Measurements from ENCODE around the gene WDR4. TPM values are rescaled to one million over a fixed set of nuclear protein-coding genes. Genes with fewer than 3 reads are reported as not detected.

The WDR4 gene
- total and polyA plus RNA-seq, 2 of the 13 experiments (the other 11 are each of a cell fraction or from before 2014, with no cell fraction given), result 11.3 to 14.4 TPM

DNA sequence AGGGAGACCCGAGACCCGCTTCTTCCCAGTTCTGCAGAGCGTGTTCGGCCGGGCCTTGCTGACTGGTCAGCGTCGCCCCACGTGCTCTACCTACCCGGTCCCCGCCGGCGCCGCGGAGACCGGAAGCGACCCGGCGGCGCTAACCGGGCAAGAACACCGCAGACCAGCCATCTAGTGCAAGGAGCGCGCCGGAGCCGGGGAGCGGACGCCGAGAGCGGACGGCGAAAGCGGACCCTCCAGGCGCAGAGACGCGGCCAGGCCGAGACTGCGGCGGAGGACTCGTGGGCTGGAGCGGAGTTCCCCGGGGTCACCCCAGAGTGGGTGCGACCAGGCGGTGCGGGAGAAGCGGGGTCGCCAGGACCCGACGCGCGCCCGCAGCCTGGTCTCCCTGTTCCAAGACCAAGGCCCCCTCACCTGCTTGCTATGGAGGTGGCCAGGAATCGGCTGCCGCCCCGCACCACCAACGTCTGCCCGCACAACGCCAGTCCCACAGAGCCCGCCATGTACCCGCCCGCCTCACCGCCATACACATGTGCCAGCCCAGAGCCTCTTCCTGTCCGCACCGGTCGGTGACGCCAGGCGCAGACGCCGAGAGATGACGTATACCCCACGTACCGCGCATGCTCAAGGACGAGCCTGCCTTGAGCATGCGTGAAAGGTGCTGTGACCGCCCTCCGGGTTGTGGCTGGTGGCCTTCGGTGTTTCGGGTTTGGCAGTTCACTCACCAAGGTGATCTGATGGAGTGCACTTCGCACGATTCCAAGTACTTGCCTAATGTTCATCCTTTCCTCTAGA is at the start of gene WDR4 (continued):
- TF ChIP-seq SOX13 (IDR thresholded peaks at IDR 0.05) (0 out of 2 replicates have a peak, but pooled peaks have one; percentile 21), SOX13 (CRISPR knock-in tag; conservative IDR thresholded peaks at IDR 0.05 in 1 of 2, IDR thresholded peaks at IDR 0.05 in 1 of 2) (no peak), NFKBIZ (CRISPR knock-in tag; IDR thresholded peaks at IDR 0.05) (no peak), ELF1 (CRISPR knock-in tag; IDR thresholded peaks at IDR 0.05) (peak; percentile 92), ELF4 (CRISPR knock-in tag; IDR thresholded peaks at IDR 0.05; ENCODE audit: borderline replicate concordance) (peak; percentile 72; the same call in 1 of the 2 replicates), GATA4 (IDR thresholded peaks at IDR 0.05; ENCODE audit: borderline replicate concordance, low read depth) (0 out of 2 replicates have a peak, but pooled peaks have one; percentile 57), ZNF775 (CRISPR knock-in tag; IDR thresholded peaks at IDR 0.05; ENCODE audit: borderline replicate concordance) (peak; percentile 85; the same call in 1 of the 2 replicates), ATF7 (IDR thresholded peaks at IDR 0.05) (peak; percentile 86), ATF7 (CRISPR knock-in tag; IDR thresholded peaks at IDR 0.05) (peak; percentile 75; the same call in 1 of the 2 replicates), ZFY (CRISPR knock-in tag; IDR thresholded peaks at IDR 0.05) (peak; percentile 68), ZNF879 (CRISPR knock-in tag; IDR thresholded peaks at IDR 0.05) (no peak), CBX1 (IDR thresholded peaks at IDR 0.05; ENCODE audit: low read depth) (peak; percentile 41), ZNF782 (CRISPR knock-in tag; IDR thresholded peaks at IDR 0.05; ENCODE audit: borderline replicate concordance) (peak; percentile 89), ZNF333 (CRISPR knock-in tag; IDR thresholded peaks at IDR 0.05; ENCODE audit: borderline replicate concordance) (peak; percentile 32; the same call in 1 of the 2 replicates), ZNF160 (CRISPR knock-in tag; IDR thresholded peaks at IDR 0.05) (no peak), MLLT10 (CRISPR knock-in tag; IDR thresholded peaks at IDR 0.05) (peak; percentile 56; the same call in 1 of the 2 replicates), TCF7L2 (IDR thresholded peaks at IDR 0.05; ENCODE audit: low read depth, low read length) (no peak), ZNF124 (CRISPR knock-in tag; IDR thresholded peaks at IDR 0.05) (peak; percentile 41), MEF2D (CRISPR knock-in tag; IDR thresholded peaks at IDR 0.05) (no peak), PAF1 (CRISPR knock-in tag; IDR thresholded peaks at IDR 0.05) (no peak)
- TF ChIP-seq, protein P1, sequence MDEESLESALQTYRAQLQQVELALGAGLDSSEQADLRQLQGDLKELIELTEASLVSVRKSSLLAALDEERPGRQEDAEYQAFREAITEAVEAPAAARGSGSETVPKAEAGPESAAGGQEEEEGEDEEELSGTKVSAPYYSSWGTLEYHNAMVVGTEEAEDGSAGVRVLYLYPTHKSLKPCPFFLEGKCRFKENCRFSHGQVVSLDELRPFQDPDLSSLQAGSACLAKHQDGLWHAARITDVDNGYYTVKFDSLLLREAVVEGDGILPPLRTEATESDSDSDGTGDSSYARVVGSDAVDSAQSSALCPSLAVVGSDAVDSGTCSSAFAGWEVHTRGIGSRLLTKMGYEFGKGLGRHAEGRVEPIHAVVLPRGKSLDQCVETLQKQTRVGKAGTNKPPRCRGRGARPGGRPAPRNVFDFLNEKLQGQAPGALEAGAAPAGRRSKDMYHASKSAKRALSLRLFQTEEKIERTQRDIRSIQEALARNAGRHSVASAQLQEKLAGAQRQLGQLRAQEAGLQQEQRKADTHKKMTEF (CRISPR knock-in tag; IDR thresholded peaks at IDR 0.05), result peak; percentile 81; the same call in 1 of the 2 replicates
- TF ChIP-seq, protein P2, sequence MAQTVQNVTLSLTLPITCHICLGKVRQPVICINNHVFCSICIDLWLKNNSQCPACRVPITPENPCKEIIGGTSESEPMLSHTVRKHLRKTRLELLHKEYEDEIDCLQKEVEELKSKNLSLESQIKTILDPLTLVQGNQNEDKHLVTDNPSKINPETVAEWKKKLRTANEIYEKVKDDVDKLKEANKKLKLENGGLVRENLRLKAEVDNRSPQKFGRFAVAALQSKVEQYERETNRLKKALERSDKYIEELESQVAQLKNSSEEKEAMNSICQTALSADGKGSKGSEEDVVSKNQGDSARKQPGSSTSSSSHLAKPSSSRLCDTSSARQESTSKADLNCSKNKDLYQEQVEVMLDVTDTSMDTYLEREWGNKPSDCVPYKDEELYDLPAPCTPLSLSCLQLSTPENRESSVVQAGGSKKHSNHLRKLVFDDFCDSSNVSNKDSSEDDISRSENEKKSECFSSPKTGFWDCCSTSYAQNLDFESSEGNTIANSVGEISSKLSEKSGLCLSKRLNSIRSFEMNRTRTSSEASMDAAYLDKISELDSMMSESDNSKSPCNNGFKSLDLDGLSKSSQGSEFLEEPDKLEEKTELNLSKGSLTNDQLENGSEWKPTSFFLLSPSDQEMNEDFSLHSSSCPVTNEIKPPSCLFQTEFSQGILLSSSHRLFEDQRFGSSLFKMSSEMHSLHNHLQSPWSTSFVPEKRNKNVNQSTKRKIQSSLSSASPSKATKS (CRISPR knock-in tag; IDR thresholded peaks at IDR 0.05), result 0 out of 2 replicates have a peak, but pooled peaks have one; percentile 45
- TF ChIP-seq, protein P3, sequence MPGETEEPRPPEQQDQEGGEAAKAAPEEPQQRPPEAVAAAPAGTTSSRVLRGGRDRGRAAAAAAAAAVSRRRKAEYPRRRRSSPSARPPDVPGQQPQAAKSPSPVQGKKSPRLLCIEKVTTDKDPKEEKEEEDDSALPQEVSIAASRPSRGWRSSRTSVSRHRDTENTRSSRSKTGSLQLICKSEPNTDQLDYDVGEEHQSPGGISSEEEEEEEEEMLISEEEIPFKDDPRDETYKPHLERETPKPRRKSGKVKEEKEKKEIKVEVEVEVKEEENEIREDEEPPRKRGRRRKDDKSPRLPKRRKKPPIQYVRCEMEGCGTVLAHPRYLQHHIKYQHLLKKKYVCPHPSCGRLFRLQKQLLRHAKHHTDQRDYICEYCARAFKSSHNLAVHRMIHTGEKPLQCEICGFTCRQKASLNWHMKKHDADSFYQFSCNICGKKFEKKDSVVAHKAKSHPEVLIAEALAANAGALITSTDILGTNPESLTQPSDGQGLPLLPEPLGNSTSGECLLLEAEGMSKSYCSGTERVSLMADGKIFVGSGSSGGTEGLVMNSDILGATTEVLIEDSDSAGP (CRISPR knock-in tag; IDR thresholded peaks at IDR 0.05; ENCODE audit: borderline replicate concordance), result peak; percentile 88; the same call in 1 of the 2 replicates
- TF ChIP-seq, protein P4, sequence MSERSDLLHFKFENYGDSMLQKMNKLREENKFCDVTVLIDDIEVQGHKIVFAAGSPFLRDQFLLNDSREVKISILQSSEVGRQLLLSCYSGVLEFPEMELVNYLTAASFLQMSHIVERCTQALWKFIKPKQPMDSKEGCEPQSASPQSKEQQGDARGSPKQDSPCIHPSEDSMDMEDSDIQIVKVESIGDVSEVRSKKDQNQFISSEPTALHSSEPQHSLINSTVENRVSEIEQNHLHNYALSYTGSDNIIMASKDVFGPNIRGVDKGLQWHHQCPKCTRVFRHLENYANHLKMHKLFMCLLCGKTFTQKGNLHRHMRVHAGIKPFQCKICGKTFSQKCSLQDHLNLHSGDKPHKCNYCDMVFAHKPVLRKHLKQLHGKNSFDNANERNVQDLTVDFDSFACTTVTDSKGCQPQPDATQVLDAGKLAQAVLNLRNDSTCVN (CRISPR knock-in tag; IDR thresholded peaks at IDR 0.05; ENCODE audit: borderline replicate concordance), result peak; percentile 37; the same call in 1 of the 2 replicates

Data from HepG2 (cell line).